ENCODE data around the gene IL22RA2.

- TF ChIP-seq CTCF (IDR thresholded peaks at IDR 0.05) (no peak), EP300 (IDR thresholded peaks at IDR 0.05) (no peak)
Observed at GRCh38 chr6:137123078-137123477, 50.4 kb downstream of the IL22RA2 start.
